ENCODE results near the gene KCNG4. TPM values are rescaled to one million over a fixed set of nuclear protein-coding genes. Genes with fewer than 3 reads are reported as not detected.
A peak's percentile ranks its signal among the peaks of the same experiment; 100 is the strongest.
"Not testable (repeated sequence)": the region's sequence is repeated elsewhere in the genome, so short reads cannot be mapped to it uniquely, and the experiment has no call there.

The KCNG4 gene
- total RNA-seq, 2 experiments from 2014 or later, result not detected

DNA sequence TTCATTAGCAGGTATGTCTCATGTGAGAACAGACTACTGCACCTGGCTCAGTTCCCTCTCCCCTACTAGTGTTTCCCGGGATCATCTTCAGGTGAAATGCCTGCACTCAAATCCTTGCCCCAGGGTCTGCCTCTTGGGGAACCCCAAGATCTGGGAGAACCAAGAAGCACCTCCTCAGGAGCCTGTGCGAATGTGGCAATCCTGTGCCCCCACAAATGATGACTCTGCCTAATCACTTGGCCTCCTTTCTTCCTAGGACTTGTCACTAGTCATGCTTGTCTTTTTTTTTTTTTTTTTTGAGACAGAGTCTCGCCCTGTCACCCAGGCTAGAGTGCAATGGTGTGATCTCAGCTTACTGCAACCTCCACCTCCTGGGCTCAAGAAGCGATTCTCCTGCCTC is 27.2 kb downstream of the KCNG4 start:
- Mint-ChIP-seq H3K36me3 (no peaks in the 10 kb centered on the region), H3K4me3 (no peak overlapping the region), H3K27ac (no peak overlapping the region), H3K4me1 (no peaks in the 10 kb centered on the region), H3K9me3 (no peaks in the 10 kb centered on the region), H3K27me3 (no peaks in the 10 kb centered on the region)
- no peak for DNase-seq

DNA sequence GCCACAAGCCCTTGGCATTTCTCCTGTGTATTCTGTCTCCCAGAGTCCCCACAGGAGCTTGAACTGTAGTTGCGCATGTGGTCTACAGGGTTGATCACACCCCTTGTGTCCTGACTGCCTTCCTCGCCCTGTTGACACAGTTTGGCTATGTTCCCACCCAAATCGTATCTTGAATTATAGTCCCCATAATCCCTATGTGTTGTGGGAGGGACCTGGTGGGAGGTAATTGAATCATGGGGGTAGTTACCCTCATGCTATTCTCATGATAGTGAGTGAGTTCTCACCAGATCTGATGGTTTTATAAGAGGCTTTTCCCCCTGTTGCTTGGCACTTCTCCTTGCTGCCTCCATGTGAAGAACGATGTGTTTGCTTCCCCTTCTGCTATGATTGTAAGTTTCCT is 27.7 kb downstream of the KCNG4 start:
- Mint-ChIP-seq H3K27me3 (no peaks in the 10 kb centered on the region), H3K4me1 (no peaks in the 10 kb centered on the region), H3K4me3 (no peak overlapping the region), H3K36me3 (no peaks in the 10 kb centered on the region), H3K9me3 (no peaks in the 10 kb centered on the region), H3K27ac (no peak overlapping the region)
- DNase-seq, result no peak

DNA sequence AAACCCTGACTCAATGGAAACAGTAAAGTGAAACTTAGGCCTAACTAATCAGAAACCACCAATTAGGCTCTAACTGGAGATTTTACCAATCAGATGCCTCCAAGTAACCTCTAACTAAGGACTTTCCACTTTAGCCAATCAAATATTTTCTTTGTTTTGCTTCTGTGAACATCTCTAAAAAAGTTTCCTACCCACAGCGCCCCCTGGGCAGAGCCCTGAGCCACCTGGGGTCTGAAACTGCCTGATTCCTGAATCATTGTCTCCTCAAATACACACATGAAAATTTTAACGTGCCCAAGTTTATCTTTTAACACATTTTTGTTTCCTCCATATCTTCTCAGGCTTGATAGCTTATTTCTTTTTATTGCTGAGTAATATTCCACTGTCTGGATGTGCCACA is 29.8 kb downstream of the KCNG4 start:
- no peak overlapping the region for H3K4me3 Mint-ChIP-seq
- no peaks in the 10 kb centered on the region for H3K36me3 Mint-ChIP-seq
- no peaks in the 10 kb centered on the region for H3K4me1 Mint-ChIP-seq
- H3K9me3 Mint-ChIP-seq, result no peaks in the 10 kb centered on the region
- H3K27ac Mint-ChIP-seq, result no peak overlapping the region
- DNase-seq, result no peak
- H3K27me3 Mint-ChIP-seq, result no peaks in the 10 kb centered on the region

DNA sequence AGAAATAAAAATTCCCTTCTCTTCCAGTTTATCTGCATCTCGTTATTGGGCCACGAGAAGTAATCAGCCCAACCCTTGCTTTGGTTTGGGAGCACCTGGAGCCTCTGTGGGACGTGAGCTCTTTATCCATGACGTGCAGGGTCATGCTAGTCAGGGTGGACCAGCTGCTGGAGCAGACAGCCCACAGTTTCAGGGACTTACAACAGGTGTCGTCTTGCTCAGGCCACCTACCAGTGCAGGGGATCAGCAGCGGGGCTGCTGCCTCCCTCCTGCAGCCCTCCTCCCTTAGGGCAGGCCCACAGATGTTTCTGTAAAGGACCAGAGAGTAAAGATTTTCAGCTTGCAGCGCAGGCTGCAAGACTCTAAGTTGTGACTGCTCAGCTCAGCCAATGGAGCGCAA is 31.9 kb downstream of the KCNG4 start:
- Mint-ChIP-seq H3K9me3 (no peaks in the 10 kb centered on the region), H3K4me1 (no peaks in the 10 kb centered on the region), H3K36me3 (no peaks in the 10 kb centered on the region), H3K27me3 (no peaks in the 10 kb centered on the region), H3K4me3 (no peak overlapping the region), H3K27ac (no peak overlapping the region)
- no peak for DNase-seq

- H3K27ac Mint-ChIP-seq, result no peak overlapping the region
- DNase-seq, result no peak
- no peaks in the 10 kb centered on the region for H3K9me3 Mint-ChIP-seq
- H3K36me3 Mint-ChIP-seq, result no peaks in the 10 kb centered on the region
- no peaks in the 10 kb centered on the region for H3K4me1 Mint-ChIP-seq
- no peak overlapping the region for H3K4me3 Mint-ChIP-seq
- no peaks in the 10 kb centered on the region for H3K27me3 Mint-ChIP-seq
Observed at GRCh38 chr16:84207251-84207650, 32.6 kb downstream of the KCNG4 start.

DNA sequence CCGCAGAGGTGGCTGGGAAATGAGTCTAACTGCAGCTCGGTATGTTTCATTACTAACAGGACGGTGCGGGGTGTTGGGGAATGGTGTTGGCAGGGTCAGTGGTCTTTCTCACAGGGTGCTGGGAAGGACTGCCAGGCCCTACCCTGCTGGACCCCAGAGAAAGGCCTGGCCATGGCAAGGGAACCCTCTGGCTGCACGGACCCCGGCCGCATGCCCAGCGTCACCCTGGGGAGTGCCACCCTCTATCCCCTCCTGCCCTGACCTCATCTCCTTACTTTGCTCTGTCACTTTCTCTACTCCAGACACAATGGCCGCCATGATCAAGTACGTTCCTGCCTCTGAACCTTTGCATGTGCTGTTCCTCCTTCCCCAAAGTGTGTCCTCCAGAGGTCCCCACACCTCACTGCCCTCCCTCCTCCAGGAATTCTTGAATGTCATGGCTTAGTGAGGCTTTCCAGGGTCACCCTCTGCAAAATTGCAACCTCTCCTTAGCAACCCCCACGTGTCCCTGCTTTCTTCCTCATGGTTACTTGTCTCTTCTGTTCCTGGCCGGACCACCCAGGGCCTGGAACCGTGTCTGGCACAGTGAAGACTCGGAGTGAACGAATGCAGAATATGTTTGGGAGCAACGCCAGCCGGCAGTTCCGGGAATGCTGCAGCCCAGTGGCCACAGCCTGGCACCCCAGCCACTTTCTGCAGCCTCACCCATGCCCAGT is 33.7 kb downstream of the KCNG4 start:
- Mint-ChIP-seq H3K4me3 (no peak overlapping the region), H3K27ac (no peak overlapping the region), H3K9me3 (no peaks in the 10 kb centered on the region), H3K36me3 (no peaks in the 10 kb centered on the region), H3K4me1 (no peaks in the 10 kb centered on the region), H3K27me3 (no peaks in the 10 kb centered on the region)
- DNase-seq, result no peak

DNA sequence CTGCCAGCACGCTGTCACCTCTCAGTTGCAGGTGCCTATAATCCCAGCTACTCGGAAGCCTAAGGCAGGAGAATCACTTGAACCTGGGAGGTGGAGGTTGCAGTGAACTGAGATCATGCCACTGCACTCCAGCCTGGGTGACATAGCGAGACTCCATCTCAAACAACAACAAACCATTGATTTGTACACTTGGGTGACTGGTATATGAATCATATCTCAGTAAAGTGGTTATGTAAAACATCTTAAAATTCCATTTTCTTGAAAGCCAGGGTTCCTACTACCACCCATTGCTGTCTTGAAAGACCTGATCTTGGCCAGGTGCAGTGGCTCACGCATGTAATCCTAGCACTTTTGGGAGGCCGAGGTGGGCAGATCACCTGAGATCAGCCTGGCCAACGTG is 34.7 kb downstream of the KCNG4 start:
- H3K4me1 Mint-ChIP-seq, H3K36me3 Mint-ChIP-seq, H3K27me3 Mint-ChIP-seq, H3K9me3 Mint-ChIP-seq, DNase-seq, H3K27ac Mint-ChIP-seq, H3K4me3 Mint-ChIP-seq: not testable (repeated sequence)

- H3K27ac Mint-ChIP-seq, H3K9me3 Mint-ChIP-seq, H3K27me3 Mint-ChIP-seq, DNase-seq, H3K4me3 Mint-ChIP-seq, H3K36me3 Mint-ChIP-seq, H3K4me1 Mint-ChIP-seq: not testable (repeated sequence)
Observed at GRCh38 chr16:84204551-84204950, 35.3 kb downstream of the KCNG4 start.

GRCh38 chr16:84199861-84200260 is 40.0 kb downstream of the KCNG4 start:
- H3K4me1 Mint-ChIP-seq, result no peaks in the 10 kb centered on the region
- DNase-seq, result no peak
- no peaks in the 10 kb centered on the region for H3K9me3 Mint-ChIP-seq
- no peak overlapping the region for H3K27ac Mint-ChIP-seq
- no peaks in the 10 kb centered on the region for H3K27me3 Mint-ChIP-seq
- no peaks in the 10 kb centered on the region for H3K36me3 Mint-ChIP-seq
- no peak overlapping the region for H3K4me3 Mint-ChIP-seq

DNA sequence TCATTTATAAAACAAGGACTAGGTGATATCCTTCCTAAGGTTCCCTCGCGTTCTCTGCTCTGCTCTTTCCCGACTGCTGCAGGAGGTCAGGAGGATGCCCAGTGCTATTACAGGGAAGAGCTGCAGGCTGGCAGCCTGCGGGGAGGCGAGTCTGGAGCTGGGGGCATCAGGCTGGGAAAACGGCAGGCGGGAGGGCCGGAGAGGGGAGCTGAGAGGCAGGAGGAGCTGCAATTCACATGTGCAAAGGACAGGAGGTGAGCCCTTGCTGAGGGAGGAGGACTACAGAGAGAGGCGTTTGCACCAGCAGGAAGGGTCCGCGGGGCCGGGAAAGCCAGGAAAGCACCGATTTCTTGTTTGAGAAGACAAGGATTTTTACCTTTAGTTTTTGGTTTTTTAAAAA is 40.7 kb downstream of the KCNG4 start:
- H3K4me3 Mint-ChIP-seq, result no peak overlapping the region
- no peaks in the 10 kb centered on the region for H3K9me3 Mint-ChIP-seq
- H3K4me1 Mint-ChIP-seq, result peaks cover 5% of the 10 kb centered on the region
- H3K27ac Mint-ChIP-seq, result no peak overlapping the region
- no peaks in the 10 kb centered on the region for H3K27me3 Mint-ChIP-seq
- H3K36me3 Mint-ChIP-seq, result no peaks in the 10 kb centered on the region
- no peak for DNase-seq

DNA sequence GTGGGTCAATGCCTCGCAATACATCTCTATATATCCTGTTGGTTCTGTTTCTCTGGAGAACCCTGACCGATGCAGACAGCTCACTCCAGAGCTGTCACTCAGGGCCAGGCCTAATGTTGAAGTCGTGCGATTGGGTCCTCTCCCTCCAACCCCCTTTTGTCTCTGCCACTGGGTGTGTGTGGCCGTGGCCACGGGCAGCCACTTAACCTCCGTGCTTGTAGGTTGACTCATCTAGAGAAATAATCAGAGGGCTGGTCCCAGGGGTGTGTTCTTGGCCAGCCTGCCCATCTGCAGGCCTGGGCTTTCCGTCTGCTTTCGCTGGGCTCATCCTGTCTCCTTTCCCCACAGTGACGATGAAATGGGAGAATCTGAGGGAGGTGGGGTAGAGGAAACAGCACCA is 41.4 kb downstream of the KCNG4 start:
- H3K4me3 Mint-ChIP-seq, result no peak overlapping the region
- no peaks in the 10 kb centered on the region for H3K9me3 Mint-ChIP-seq
- no peaks in the 10 kb centered on the region for H3K27me3 Mint-ChIP-seq
- no peak for DNase-seq
- peaks cover 12% of the 10 kb centered on the region for H3K4me1 Mint-ChIP-seq
- H3K27ac Mint-ChIP-seq, result no peak overlapping the region
- H3K36me3 Mint-ChIP-seq, result no peaks in the 10 kb centered on the region

- no peak overlapping the region for H3K27ac Mint-ChIP-seq
- H3K27me3 Mint-ChIP-seq, result no peaks in the 10 kb centered on the region
- H3K4me3 Mint-ChIP-seq, result no peak overlapping the region
- no peaks in the 10 kb centered on the region for H3K9me3 Mint-ChIP-seq
- peaks cover 19% of the 10 kb centered on the region for H3K4me1 Mint-ChIP-seq
- no peaks in the 10 kb centered on the region for H3K36me3 Mint-ChIP-seq
- DNase-seq, result no peak
Observed at GRCh38 chr16:84197466-84198128, 42.2 kb downstream of the KCNG4 start.

- no peaks in the 10 kb centered on the region for H3K36me3 Mint-ChIP-seq
- no peak overlapping the region for H3K27ac Mint-ChIP-seq
- H3K4me3 Mint-ChIP-seq, result peak overlapping the region; percentile 14
- H3K9me3 Mint-ChIP-seq, result no peaks in the 10 kb centered on the region
- peaks cover 19% of the 10 kb centered on the region for H3K4me1 Mint-ChIP-seq
- no peak for DNase-seq
- H3K27me3 Mint-ChIP-seq, result no peaks in the 10 kb centered on the region
Observed at GRCh38 chr16:84196727-84197394, 43.0 kb downstream of the KCNG4 start.

DNA sequence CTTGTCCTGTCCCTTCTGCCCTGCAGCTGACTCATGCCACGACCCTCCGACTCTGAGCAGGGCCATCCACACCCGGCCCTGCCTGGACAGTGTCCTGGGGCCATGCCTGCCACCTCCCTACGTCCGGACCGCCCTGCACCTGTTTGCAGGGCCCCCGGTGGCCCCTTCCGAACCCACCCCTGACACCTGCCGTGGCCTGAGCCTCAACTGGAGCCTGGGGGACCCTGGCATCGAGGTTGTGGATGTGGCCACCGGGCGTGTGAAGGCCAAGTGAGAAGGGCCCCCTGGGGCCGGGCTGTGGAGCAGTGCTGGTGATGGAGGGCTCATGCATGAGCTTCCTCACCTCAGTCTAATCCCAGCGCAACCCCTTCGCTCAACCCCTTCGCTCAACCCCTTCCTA is 43.7 kb downstream of the KCNG4 start:
- H3K27me3 Mint-ChIP-seq, result no peaks in the 10 kb centered on the region
- DNase-seq, result no peak
- no peak overlapping the region for H3K4me3 Mint-ChIP-seq
- no peaks in the 10 kb centered on the region for H3K36me3 Mint-ChIP-seq
- peaks cover 19% of the 10 kb centered on the region for H3K4me1 Mint-ChIP-seq
- H3K9me3 Mint-ChIP-seq, result no peaks in the 10 kb centered on the region
- H3K27ac Mint-ChIP-seq, result no peak overlapping the region

GRCh38 chr16:84195201-84196093 is 44.4 kb downstream of the KCNG4 start:
- H3K36me3 Mint-ChIP-seq, result no peaks in the 10 kb centered on the region
- no peak overlapping the region for H3K27ac Mint-ChIP-seq
- DNase-seq, result no peak
- H3K27me3 Mint-ChIP-seq, result no peaks in the 10 kb centered on the region
- peaks cover 19% of the 10 kb centered on the region for H3K4me1 Mint-ChIP-seq
- H3K9me3 Mint-ChIP-seq, result no peaks in the 10 kb centered on the region
- no peak overlapping the region for H3K4me3 Mint-ChIP-seq

All from activated naive CD8-positive, alpha-beta T cell treated with anti-CD3 and anti-CD28 coated beads for 36 hours (primary cell).